Activated T-cell treated with anti-CD3 and anti-CD28 coated beads, Interleukin-2, amount 50 U/mL, for 48 hours (primary cell): ENCODE results near the gene CELF2.
A peak's percentile ranks its signal among the peaks of the same experiment; 100 is the strongest.

Experiments
- DNase-seq, 2 experiments: peaks; one replicate each; pipeline ENCODE4 v3.0.0-alpha.2; 2020

Gene CELF2

DNA sequence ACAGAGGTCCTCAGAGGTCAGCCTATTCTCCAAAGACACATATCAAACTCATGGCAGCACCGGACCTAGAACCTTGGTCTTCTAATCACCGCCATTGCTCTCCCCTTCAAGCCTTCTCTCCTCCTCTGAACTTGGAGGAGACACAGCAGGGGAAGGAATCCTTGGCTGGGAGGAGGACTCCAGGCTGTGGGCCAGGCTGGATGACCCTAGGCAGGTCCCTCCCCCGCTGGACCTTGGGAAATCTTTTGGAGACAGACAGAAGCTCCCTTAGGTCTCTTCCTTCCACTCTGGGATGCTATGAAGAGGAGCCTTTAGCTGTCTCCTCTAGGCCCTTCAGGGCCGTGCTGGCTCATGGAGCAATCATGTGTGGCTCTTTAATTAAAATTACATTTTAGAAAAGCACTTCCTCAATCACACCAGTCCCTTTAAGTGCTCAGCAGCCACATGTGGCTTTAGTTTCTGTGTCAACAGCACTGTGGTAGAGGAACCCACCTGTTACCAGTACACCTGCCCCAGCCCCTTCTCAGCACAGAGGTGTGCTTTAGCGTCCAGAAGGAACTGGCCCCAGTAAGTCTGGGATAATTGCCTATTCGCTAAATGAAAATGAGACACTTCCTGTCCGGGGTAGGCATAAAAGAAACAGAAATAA lies 238.2 kb downstream of the CELF2 start:
- no peak for DNase-seq

DNA sequence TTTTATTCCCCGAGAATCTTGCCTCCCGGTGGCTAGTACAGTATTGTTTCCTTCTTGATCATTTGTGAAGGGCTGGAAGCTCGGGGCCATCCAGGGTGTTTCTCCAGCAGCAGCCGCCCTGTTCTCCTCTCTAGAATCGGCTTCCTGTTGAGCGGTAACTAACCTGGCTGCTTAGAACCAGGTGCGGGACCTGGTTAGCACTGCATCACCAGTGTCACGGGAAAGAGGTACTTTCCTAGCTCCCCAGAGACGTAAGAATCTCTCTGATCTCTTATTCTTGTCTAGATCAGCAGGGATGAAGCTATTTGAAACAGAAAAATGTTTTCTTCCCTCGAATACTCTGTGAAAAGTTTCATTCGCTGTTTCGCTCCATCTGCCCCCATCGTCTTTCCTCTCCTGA lies 239.2 kb downstream of the CELF2 start:
- DNase-seq, result no peak

DNA sequence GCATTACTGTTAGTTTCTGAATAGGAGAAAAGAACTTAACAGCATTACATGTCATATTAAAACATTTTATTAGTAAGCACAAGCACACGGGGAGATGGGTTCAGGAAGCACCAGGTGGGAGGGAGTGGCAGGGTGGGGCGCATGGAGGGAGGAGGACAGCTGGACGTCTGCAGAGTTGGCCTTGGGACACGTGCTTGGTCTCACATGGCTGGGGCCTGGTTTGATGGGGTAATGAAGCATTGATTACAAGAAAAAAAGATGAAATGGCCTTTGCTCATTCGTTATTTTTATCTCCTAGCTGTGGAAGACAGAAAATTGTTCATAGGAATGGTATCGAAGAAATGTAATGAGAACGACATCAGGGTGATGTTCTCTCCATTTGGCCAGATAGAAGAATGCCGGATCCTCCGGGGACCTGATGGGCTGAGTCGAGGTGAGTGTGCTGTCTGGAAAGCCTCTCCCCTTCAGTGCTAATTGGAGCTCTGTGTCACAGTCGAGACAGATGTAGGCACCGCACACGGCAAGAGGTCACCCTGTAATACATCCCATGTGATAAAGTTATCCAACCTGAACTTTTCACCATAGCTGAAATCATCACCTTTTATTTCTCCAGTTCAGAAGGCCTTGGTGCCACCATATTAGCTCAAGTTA lies 239.9 kb downstream of the CELF2 start:
- DNase-seq, result no peak

GRCh38 chr10:11260170-11260569 lies 242.5 kb downstream of the CELF2 start:
- DNase-seq, result no peak

DNA sequence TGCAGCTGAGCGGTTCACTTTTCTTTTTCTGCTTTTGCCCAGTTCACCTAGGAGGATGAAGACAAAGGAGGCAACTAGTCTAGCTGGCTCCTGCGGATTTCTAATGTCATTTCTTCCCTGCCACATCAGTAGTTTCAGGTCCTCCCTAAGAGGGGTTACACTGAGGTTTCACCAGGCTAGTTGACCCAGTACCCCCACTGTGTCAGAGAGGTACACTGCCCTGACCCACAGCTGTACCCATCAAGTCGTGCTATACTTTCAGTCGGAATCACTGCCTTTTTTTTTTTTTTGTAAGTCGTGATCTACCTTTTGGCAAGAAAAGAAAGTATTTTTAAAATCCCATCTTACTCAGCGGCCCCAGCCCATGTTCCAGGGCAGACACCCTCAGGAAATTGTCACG lies 243.5 kb downstream of the CELF2 start:
- no peak for DNase-seq

DNA sequence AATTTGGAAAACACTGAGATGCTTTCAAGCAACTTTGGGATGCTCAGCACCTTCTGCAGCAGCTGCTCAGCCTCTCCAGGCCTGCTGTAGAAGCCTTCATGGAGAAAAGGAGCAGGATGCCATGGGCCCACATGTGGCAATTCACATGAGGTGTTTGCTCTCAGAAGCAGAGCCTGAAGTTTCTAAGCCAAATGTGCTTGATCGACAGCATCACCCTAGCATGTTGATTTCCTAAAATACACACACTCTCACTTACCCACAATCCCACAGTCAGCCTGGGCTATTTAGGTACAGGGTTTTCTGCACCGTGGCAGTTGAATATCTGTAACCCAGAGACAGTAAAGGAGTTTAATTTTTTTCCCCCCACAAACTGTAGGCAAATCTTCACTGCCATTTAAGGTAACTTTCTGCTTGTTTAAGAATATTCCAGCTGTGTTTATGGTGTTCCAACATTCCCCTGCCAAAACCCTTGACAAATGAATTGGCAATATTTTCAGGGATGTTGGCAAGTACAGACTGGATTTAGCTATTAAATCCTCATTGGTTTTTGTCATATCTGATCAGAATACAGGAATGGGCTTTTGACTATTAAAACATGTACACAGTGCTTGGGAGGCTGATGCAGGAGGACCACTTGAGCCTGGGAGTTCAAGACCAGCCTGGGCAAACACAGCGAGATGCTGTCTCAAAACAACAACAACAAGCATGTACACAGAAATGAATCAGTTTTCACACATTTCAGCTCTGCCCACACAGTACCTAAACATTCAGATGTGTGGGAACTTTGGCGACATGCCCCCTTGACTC lies 244.2 kb downstream of the CELF2 start:
- no peak for DNase-seq

GRCh38 chr10:11262494-11263345 lies 245.0 kb downstream of the CELF2 start:
- DNase-seq, result no peak

- DNase-seq, result no peak
These were observed 246.1 kb downstream of the CELF2 start for GRCh38 chr10:11263767-11264166.

GRCh38 chr10:11264296-11265048 lies 246.8 kb downstream of the CELF2 start:
- DNase-seq, result no peak

GRCh38 chr10:11265484-11265883 lies 247.8 kb downstream of the CELF2 start:
- no peak for DNase-seq

DNA sequence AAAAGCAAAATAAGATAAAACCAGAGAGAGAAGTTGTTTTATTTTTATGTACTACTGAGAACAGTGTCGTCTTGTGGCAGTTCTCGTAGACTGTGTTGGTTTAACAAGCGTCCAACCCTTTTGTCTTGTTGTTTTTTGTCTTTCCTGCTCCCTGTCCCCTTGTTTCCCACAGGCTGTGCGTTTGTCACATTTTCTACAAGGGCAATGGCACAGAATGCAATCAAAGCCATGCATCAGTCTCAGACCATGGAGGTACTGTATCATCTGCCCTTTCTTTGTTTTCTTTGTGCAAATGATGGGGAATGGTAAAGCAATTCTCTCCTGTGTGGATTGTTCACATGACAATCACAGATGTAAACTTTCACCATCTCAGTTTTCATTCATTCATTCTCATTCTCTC lies 248.8 kb downstream of the CELF2 start:
- no peak for DNase-seq

- peak; percentile 85 to 87 for DNase-seq
These were observed 252.6 kb downstream of the CELF2 start for GRCh38 chr10:11270135-11270857.

- no peak for DNase-seq
These were observed 253.1 kb downstream of the CELF2 start for GRCh38 chr10:11270858-11271179.

DNA sequence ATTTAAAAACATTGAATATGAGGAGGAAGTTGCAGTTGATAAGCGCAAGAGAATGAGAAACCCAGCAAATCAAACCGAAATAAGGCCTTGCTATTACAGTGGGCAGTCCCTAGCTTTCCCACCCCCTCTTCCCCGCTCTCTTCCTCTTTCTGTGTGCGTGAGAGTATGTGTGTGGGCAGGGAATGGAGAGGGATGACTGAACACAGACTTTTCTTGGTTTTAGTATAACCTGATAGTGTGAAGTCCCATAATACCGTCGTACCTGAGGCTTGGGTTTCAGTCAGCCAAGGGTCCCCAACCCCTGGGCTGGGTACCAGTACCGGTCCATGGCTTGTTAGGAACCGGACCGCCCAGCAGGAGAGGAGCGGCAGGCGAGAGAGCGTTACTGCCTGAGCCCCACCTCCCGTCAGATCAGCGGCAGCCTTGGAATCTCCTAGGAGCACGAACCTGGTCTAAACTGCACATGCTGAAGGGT lies 255.3 kb downstream of the CELF2 start:
- DNase-seq, result peak; percentile 67 to 69

DNA sequence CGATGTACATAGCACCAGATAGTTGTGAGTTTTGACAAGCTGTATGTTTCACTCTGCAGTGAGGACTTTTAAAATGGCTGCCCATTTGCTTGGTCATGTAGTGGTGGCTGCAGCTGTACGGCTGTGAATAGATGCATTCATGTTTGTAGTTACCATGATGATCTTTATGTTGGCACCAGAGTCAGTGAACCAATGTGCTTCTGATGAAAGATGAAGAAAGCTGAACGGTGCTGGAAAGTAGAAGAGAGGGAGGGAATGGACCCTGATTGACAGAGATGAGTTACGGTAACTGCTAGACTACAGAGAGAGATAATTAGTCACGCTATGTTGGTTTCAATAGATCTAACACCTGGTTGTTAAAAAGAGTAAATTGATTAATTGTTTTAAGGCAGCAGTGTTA lies 256.8 kb downstream of the CELF2 start:
- no peak for DNase-seq

DNA sequence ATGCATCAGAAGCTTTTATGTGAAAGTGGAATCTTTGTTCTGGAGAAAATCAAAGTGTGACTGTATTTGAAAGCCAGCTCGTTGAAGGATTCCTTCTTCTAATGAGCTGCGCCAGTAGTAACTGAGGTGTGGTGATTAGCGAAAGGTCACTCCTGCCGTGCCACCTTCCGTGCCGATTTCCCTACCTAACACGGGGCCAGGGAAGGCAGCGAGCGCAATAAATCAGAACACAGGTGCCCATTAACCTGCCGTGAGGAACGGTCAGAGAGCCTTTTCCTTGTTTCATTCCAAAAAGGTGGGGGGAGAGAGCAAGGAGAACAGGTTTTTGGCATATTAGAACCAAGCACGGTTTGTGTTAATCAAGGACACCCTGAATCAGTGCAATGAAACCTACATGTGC lies 258.0 kb downstream of the CELF2 start:
- DNase-seq, result no peak

DNA sequence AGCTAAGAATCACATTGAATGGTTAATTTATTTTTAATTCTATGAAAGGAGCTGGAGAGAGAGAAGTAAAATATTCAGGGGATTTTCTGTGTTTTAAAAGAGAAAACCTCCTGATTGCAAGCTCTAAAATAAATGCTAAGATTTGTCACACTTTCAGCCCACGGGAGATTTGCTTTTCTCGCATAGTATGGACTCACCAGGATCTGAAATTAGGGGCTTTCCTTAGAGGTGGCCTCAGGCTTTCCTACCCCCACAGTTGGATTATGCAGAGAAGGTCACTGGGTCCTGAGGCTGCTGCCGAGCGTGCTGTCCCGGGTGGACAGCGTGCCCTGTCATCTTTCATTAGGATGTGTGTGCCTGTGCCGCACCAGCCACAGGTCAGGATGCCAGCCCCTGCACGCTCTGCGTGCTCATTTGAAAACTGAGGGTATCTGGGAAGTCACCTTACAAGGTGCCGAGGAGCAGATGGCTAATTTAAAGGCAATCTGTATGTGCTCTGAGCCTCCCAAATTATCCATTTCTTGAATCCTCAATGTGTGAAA lies 258.8 kb downstream of the CELF2 start:
- no peak for DNase-seq

- DNase-seq, result no peak
These were observed 261.6 kb downstream of the CELF2 start for GRCh38 chr10:11279314-11279713.

DNA sequence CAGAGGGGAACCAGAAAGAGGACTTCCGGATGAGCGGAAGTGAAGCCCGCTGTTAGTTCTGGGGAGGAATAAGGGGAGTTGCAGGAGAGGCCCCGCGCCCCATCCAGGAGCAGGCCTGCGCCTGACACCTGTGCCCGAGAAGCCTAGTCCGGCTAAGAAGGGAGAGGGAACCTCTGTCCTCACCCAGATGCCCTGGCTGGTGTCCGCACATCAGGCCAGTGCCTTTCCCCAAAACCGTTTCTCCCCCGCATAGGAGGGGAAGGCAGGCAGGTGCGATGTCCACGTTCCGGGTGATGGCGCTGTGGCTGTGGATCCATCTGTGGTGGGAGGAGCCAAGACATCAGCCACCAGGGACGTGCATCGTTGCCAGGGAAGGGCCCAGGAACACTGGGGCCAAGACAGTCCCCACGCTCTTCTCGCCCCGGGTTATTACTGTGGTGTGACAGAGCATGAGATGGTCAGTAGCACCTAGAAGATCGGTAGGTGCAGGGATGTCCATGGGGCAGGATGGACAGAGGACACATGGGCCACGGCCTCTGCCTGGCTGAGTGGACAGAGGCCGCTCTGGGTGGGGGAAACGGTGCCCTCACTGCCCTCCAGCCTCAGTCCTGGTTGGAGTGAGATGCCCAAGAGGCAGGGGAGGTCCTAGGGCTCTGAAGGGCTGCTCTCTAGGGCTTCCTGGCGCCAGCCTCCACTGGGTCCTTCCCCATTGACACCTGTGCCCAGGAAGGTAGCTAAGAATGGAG lies 262.7 kb downstream of the CELF2 start:
- no peak for DNase-seq

DNA sequence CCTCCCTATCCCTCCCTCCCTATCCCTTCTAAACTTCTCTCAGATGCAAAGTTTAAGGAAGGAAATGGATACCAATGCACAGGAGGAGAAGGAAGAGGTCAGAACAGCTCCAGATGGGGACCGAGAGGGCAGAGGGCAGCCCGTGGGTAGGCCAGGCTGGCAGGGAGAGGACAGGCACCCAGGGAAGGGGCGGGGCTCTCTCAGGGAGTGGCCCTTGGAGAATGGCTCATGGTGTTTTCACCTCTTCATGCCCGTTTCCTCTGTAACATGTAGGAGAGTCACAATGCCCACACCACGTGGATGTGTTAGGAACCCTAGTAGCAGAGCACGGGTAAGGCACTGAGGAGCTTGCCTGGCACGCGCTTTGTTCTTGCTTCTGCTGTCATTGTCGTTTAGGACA lies 264.5 kb downstream of the CELF2 start:
- DNase-seq, result no peak

- no peak for DNase-seq
These were observed 265.0 kb downstream of the CELF2 start for GRCh38 chr10:11282661-11283060.
